Activated T-helper 1 cell treated with anti-CD3 and anti-CD28 coated beads, Interleukin-12 subunit alpha, Interleukin-12 subunit beta, Interleukin-2, Interleukin-4 antibody, amounts not matched to agents 30 ng/mL and 10 ng/mL and 1 ng/mL, durations not matched to agents 14 hours and 24 hours and 36 hours (primary cell): ENCODE measurements around the gene CCSER1. TPM values are rescaled to one million over a fixed set of nuclear protein-coding genes. Genes with fewer than 3 reads are reported as not detected.
"Not testable (repeated sequence)": the region's sequence is repeated elsewhere in the genome, so short reads cannot be mapped to it uniquely, and the experiment has no call there.

Experiments used
- DNase-seq: peaks from one replicate; pipeline ENCODE4 v3.0.0; 2021; ENCODE audit warnings: low spot score
- H3K27ac Mint-ChIP-seq: one replicate; pipeline ENCODE4 v1.8.0; 2021; ENCODE audit warnings: mild to moderate bottlenecking, mixed read lengths
- H3K27me3 Mint-ChIP-seq: one replicate; pipeline ENCODE4 v1.8.0; 2022; ENCODE audit warnings: mild to moderate bottlenecking, moderate library complexity, mixed read lengths; ENCODE audit not compliant: insufficient read depth
- H3K36me3 Mint-ChIP-seq: one replicate; pipeline ENCODE4 v1.8.0; 2021; ENCODE audit warnings: low read depth, mixed read lengths
- H3K4me1 Mint-ChIP-seq: one replicate; pipeline ENCODE4 v1.8.0; 2021; ENCODE audit warnings: low read depth, mixed read lengths
- H3K4me3 Mint-ChIP-seq: one replicate; pipeline ENCODE4 v1.8.0; 2021; ENCODE audit warnings: mild to moderate bottlenecking, moderate library complexity, mixed read lengths
- H3K9me3 Mint-ChIP-seq: one replicate; pipeline ENCODE4 v1.8.0; 2021; ENCODE audit warnings: mixed read lengths
- intact Hi-C: fragments of 100-400 bp; cut with micrococcal nuclease; formaldehyde crosslinking; loops from one replicate; pipeline ENCODE4 v1.15.1; 2024
- total RNA-seq: library from RNA; stranded (reverse); gene quantifications from 2 replicates; pipeline ENCODE4 v1.2.3, GENCODE V29; 2022

The CCSER1 gene
- total RNA-seq, 1 donor from 2014 or later, result not detected

DNA sequence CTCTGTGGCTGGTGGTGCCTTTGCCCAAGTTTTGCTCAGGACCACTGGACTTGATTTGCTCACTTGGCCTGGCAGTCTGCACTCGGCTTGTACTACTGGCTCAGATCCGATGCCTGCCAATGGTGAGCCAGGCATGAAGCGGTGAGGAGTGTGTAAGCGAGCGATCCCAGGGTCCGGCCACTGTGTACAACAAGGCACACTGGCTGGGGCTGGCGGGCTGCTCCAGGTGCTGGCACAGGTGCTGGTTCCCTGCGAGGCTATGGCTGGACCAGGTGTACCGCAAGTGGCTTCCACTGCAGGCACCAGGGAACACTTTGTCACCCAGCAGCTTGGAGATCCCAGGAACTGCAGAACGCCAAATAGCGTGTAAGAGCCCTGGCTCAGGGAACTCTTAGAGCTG is 329.7 kb downstream of the CCSER1 start:
- H3K9me3 Mint-ChIP-seq, result no peaks in the 10 kb centered on the region
- H3K4me1 Mint-ChIP-seq, result no peaks in the 10 kb centered on the region
- H3K27ac Mint-ChIP-seq, result no peak overlapping the region
- no peaks in the 10 kb centered on the region for H3K36me3 Mint-ChIP-seq
- no peak for DNase-seq
- no peaks in the 10 kb centered on the region for H3K27me3 Mint-ChIP-seq
- intact Hi-C loops, result no loop called here
- no peak overlapping the region for H3K4me3 Mint-ChIP-seq

- Mint-ChIP-seq H3K27me3 (no peaks in the 10 kb centered on the region), H3K36me3 (no peaks in the 10 kb centered on the region), H3K4me3 (no peak overlapping the region), H3K27ac (no peak overlapping the region), H3K9me3 (no peaks in the 10 kb centered on the region), H3K4me1 (no peaks in the 10 kb centered on the region)
- no peak for DNase-seq
- intact Hi-C loops, result no loop called here
Observed at GRCh38 chr4:90457817-90458216, 330.6 kb downstream of the CCSER1 start.

DNA sequence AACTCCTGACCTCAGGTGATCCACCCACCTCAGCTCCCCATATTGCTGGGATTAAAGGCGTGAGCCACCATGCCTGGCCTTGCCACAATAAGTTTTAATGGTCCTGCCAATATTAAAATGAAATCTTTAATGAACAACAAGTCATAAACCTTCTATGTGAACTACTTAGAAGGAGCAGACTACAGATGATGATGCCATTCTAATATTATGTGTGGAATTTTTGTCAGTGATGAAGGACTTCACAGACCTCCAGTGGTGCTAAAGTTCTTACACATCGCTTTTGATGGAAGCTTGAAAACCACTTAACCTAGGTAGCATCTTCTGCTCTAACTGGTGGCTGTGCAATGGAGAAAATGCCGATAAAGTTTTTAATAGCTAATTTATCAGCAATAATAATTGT is 331.4 kb downstream of the CCSER1 start:
- no peak overlapping the region for H3K27ac Mint-ChIP-seq
- H3K4me3 Mint-ChIP-seq, result no peak overlapping the region
- no peaks in the 10 kb centered on the region for H3K27me3 Mint-ChIP-seq
- intact Hi-C loops, result no loop called here
- no peaks in the 10 kb centered on the region for H3K9me3 Mint-ChIP-seq
- no peak for DNase-seq
- H3K36me3 Mint-ChIP-seq, result no peaks in the 10 kb centered on the region
- H3K4me1 Mint-ChIP-seq, result no peaks in the 10 kb centered on the region

- no peak for DNase-seq
- H3K27ac Mint-ChIP-seq, result no peak overlapping the region
- H3K36me3 Mint-ChIP-seq, result no peaks in the 10 kb centered on the region
- no peak overlapping the region for H3K4me3 Mint-ChIP-seq
- intact Hi-C loops, result no loop called here
- no peaks in the 10 kb centered on the region for H3K27me3 Mint-ChIP-seq
- no peaks in the 10 kb centered on the region for H3K9me3 Mint-ChIP-seq
- no peaks in the 10 kb centered on the region for H3K4me1 Mint-ChIP-seq
Observed at GRCh38 chr4:90474484-90474883, 347.3 kb downstream of the CCSER1 start.

GRCh38 chr4:90476019-90476418 is 348.8 kb downstream of the CCSER1 start:
- DNase-seq, result no peak
- Mint-ChIP-seq H3K4me3 (no peak overlapping the region), H3K9me3 (no peaks in the 10 kb centered on the region), H3K36me3 (no peaks in the 10 kb centered on the region), H3K27me3 (no peaks in the 10 kb centered on the region), H3K4me1 (no peaks in the 10 kb centered on the region), H3K27ac (no peak overlapping the region)
- intact Hi-C loops, result no loop called here

DNA sequence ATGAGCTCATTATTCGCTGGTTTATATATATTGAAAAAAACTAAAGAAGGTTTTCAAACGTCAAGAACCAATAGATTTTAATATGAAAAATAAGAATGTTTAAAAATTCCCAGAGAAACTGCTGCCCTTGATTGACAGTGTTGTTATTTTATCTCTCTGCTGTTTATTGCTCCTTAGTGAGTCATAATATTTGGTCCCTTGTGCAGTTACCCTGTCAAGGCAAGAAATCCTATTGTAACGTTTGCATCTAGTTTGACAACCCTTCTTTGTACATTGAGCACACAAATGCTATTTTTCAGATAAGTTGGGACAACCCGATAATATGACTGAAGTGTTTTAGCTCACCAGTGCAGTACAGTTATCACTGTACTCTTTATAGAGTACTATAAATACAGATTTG is 349.4 kb downstream of the CCSER1 start:
- Mint-ChIP-seq H3K36me3 (no peaks in the 10 kb centered on the region), H3K4me3 (no peak overlapping the region), H3K9me3 (no peaks in the 10 kb centered on the region), H3K4me1 (no peaks in the 10 kb centered on the region), H3K27me3 (no peaks in the 10 kb centered on the region), H3K27ac (no peak overlapping the region)
- intact Hi-C loops, result no loop called here
- DNase-seq, result no peak

DNA sequence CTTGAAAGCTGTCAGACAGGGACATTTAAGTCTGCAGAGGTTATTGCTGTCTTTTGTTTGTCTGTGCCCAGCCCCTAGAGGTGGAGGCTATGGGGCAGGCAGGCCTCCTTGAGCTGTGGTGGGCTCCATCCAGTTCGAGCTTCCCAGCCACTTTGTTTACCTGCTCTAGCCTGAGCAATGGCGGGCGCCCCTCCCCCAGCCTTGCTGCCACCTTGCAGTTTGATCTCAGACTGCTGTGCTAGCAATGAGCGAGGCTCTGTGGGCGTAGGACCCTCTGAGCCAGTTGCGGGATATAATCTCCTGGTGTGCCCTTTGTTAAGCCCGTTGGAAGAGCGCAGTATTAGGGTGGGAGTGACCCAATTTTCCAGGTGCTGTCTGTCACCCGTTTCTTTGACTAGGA is 357.7 kb downstream of the CCSER1 start:
- H3K9me3 Mint-ChIP-seq, H3K36me3 Mint-ChIP-seq, H3K4me1 Mint-ChIP-seq, H3K27ac Mint-ChIP-seq, H3K4me3 Mint-ChIP-seq, DNase-seq, H3K27me3 Mint-ChIP-seq, intact Hi-C loops: not testable (repeated sequence)

GRCh38 chr4:90486346-90486745 is 359.2 kb downstream of the CCSER1 start:
- H3K9me3 Mint-ChIP-seq, result no peaks in the 10 kb centered on the region
- no peak for DNase-seq
- intact Hi-C loops, result no loop called here
- H3K4me3 Mint-ChIP-seq, result no peak overlapping the region
- H3K36me3 Mint-ChIP-seq, result no peaks in the 10 kb centered on the region
- H3K27ac Mint-ChIP-seq, result no peak overlapping the region
- H3K4me1 Mint-ChIP-seq, result no peaks in the 10 kb centered on the region
- H3K27me3 Mint-ChIP-seq, result no peaks in the 10 kb centered on the region

DNA sequence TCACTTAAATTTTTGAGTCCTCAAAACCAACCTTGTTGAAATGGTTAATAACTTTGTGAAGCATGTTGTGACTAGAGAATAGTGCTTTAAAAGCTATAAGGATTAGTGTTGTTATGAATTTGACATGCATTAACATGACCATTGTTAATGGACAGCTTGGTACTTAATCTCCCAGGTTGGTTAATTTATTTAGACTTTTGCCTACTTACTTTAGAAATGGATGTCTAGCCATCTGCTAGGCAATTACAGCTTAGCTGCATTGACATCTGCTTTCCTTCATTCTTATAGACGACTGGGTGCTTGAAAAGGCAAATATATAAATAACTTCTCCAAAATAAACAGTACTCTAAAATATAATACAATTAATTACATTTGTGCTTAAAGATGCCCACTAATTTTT is 368.0 kb downstream of the CCSER1 start:
- Mint-ChIP-seq H3K36me3 (no peaks in the 10 kb centered on the region), H3K4me3 (no peak overlapping the region)

DNA sequence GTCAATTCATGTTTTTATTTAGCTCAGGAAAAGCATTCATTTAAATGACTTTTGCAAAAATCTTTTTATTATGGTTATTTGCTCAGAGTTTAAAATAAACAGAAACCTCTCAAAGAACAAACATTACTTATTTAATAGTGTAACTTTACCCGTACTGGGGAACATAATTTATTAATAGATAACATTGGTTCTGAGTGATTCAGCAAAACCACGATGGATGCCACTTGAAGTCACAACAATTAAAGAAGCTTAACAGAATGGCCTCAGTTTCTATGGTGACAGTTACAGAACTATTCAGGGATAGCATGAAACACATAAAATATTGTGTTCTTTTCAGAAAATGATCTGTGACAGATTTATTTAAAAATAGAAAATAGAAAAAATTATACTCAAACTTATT is 368.7 kb downstream of the CCSER1 start:
- Mint-ChIP-seq H3K27me3 (no peaks in the 10 kb centered on the region), H3K4me1 (no peaks in the 10 kb centered on the region), H3K27ac (no peak overlapping the region), H3K4me3 (no peak overlapping the region), H3K36me3 (no peaks in the 10 kb centered on the region), H3K9me3 (peaks cover 7% of the 10 kb centered on the region)
- no peak for DNase-seq
- intact Hi-C loops, result no loop called here

More for the DNA sequence above, 368.0 kb downstream of the CCSER1 start:
- Mint-ChIP-seq H3K9me3 (peaks cover 7% of the 10 kb centered on the region), H3K27ac (no peak overlapping the region), H3K27me3 (no peaks in the 10 kb centered on the region), H3K4me1 (no peaks in the 10 kb centered on the region)
- intact Hi-C loops, result no loop called here
- DNase-seq, result no peak

- Mint-ChIP-seq H3K36me3 (no peaks in the 10 kb centered on the region), H3K4me1 (no peaks in the 10 kb centered on the region), H3K27me3 (no peaks in the 10 kb centered on the region), H3K4me3 (no peak overlapping the region), H3K9me3 (peaks cover 11% of the 10 kb centered on the region), H3K27ac (no peak overlapping the region)
- intact Hi-C loops, result no loop called here
- DNase-seq, result no peak
Observed at GRCh38 chr4:90498175-90498574, 371.0 kb downstream of the CCSER1 start.

DNA sequence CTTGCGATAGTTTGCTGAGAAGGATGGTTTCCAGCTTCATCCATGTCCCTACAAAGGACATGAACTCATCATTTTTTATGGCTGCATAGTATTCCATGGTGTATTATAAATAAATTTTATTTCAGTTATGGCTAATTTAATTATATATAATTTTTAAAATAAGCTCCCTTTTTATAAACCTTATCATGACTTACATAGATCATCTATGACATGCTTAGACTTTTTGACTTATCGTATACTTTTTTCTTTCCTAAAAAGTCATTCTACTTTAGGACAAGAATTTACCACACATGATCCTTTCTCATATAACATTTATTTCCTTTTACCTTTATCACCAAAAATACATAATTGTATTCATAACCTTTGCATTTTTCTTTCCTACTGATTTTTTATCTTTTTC is 376.5 kb downstream of the CCSER1 start:
- intact Hi-C loops, result no loop called here
- Mint-ChIP-seq H3K4me3 (no peak overlapping the region), H3K27me3 (no peaks in the 10 kb centered on the region), H3K4me1 (no peaks in the 10 kb centered on the region), H3K9me3 (peaks cover 35% of the 10 kb centered on the region), H3K36me3 (no peaks in the 10 kb centered on the region), H3K27ac (no peak overlapping the region)
- no peak for DNase-seq

GRCh38 chr4:90515191-90515590 is 388.0 kb downstream of the CCSER1 start:
- DNase-seq, result no peak
- no peak overlapping the region for H3K27ac Mint-ChIP-seq
- H3K4me3 Mint-ChIP-seq, result no peak overlapping the region
- intact Hi-C loops, result no loop called here
- no peaks in the 10 kb centered on the region for H3K9me3 Mint-ChIP-seq
- H3K36me3 Mint-ChIP-seq, result no peaks in the 10 kb centered on the region
- no peaks in the 10 kb centered on the region for H3K4me1 Mint-ChIP-seq
- no peaks in the 10 kb centered on the region for H3K27me3 Mint-ChIP-seq

DNA sequence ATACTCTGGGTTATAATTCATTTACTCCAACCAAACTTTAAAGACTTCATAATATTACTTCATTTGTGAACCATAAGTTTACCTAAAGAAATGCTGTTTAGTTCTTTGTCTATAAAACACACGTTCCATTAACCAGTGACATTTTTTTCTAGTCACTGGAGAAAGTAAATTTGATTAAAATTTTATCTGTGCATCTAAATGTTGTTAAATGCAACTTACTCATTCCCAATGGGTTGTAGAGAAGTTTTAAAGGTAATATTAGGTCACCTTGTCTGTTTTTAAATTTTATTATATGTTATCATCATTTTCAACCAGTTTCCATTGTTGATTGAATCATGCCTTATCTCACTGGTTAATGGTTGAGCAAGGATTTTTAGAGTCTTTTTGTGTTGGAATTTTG is 401.4 kb downstream of the CCSER1 start:
- Mint-ChIP-seq H3K27me3 (no peaks in the 10 kb centered on the region), H3K4me3 (no peak overlapping the region), H3K36me3 (no peaks in the 10 kb centered on the region), H3K27ac (no peak overlapping the region), H3K9me3 (no peaks in the 10 kb centered on the region), H3K4me1 (no peaks in the 10 kb centered on the region)
- DNase-seq, result no peak
- intact Hi-C loops, result no loop called here
